Neural cell (in vitro differentiated cells): ENCODE results near the gene GALK1.

ENCODE experiments used
- CTCF ChIP-seq: fragments of 450-650 bp; IDR thresholded peaks from 2 replicates; pipeline ENCODE4 v1.5.1; 2014; ENCODE audit warnings: antibody characterized with exemption, mild to moderate bottlenecking, moderate library complexity; ENCODE audit not compliant: poor library complexity, severe bottlenecking
- EZH2 ChIP-seq: fragments of 200-600, 300-800 bp; shearing (Covaris generic), sonication (generic); IDR thresholded peaks from 2 replicates; pipeline ENCODE4 v1.6.1; 2014; ENCODE audit warnings: antibody characterized with exemption, low read length, borderline replicate concordance, mild to moderate bottlenecking; ENCODE audit not compliant: insufficient read depth, poor library complexity, severe bottlenecking

GRCh38 chr17:75750661-75751423 lies 14.2 kb downstream of the GALK1 start:
- no peak for TF ChIP-seq CTCF
- TF ChIP-seq EZH2 = no peak
